Keratinocyte (primary cell): Measurements from ENCODE around the gene DDX28. TPM values are rescaled to one million over a fixed set of nuclear protein-coding genes. Genes with fewer than 3 reads are reported as not detected.
A peak's percentile ranks its signal among the peaks of the same experiment; 100 is the strongest.

ENCODE experiments used
- DNase-seq: peaks from one replicate; pipeline ENCODE4 v3.0.0-alpha.2; 2011; ENCODE audit warnings: low read depth, missing footprints, low spot score
- FAIRE-seq: peaks from 2 replicates; lab custom pipeline; 2011; peaks lifted over from hg19 to GRCh38; lab: Jason Lieb, UNC
- H2AFZ ChIP-seq: 2 replicates; pipeline ENCODE4 v1.6.0; 2012; ENCODE audit warnings: low read length, control low read depth, inconsistent platforms; ENCODE audit not compliant: control insufficient read depth
- H3K27ac ChIP-seq: 2 replicates; pipeline ENCODE4 v1.5.1; 2011; ENCODE audit warnings: low read length; ENCODE audit not compliant: control insufficient read depth, insufficient read depth
- H3K27me3 ChIP-seq: 3 replicates; pipeline ENCODE4 v1.6.0; 2011; ENCODE audit warnings: low read length; ENCODE audit not compliant: control insufficient read depth, insufficient read depth; ENCODE audit errors: extremely low read depth
- H3K36me3 ChIP-seq, 2 experiments: 2 replicates in 1 of 2; 3 replicates in 1 of 2; pipeline ENCODE4 v1.5.1; 2011; ENCODE audit warnings: low read length in 2 of 2, mild to moderate bottlenecking in 1 of 2; ENCODE audit not compliant: control insufficient read depth in 2 of 2, insufficient read depth in 2 of 2; ENCODE audit errors: extremely low read depth in 1 of 2
- H3K4me1 ChIP-seq: 3 replicates; pipeline ENCODE4 v1.5.1; 2011; ENCODE audit warnings: low read length; ENCODE audit not compliant: control insufficient read depth, insufficient read depth; ENCODE audit errors: extremely low read depth
- H3K4me2 ChIP-seq: 3 replicates; pipeline ENCODE4 v1.6.0; 2011; ENCODE audit warnings: low read depth, low read length; ENCODE audit not compliant: control insufficient read depth, insufficient read depth; ENCODE audit errors: extremely low read depth
- H3K4me3 ChIP-seq, 3 experiments: fragments of 200-600 bp in 1 of 3; sonication (generic) in 1 of 3; 2 replicates in 2 of 3; 3 replicates in 1 of 3; pipeline ENCODE4 v1.5.1; 2011 to 2016; ENCODE audit warnings: low read length in 3 of 3, mild to moderate bottlenecking in 3 of 3, control low read depth in 2 of 3, inconsistent platforms in 1 of 3, low read depth in 1 of 3, mixed read lengths in 1 of 3, mixed run types in 1 of 3, moderate library complexity in 1 of 3; ENCODE audit not compliant: control insufficient read depth in 2 of 3, insufficient read depth in 2 of 3; ENCODE audit errors: extremely low read depth in 1 of 3
- H3K79me2 ChIP-seq: 2 replicates; pipeline ENCODE4 v1.6.0; 2012; ENCODE audit warnings: low read length; ENCODE audit not compliant: control insufficient read depth, insufficient read depth
- H3K9ac ChIP-seq: 3 replicates; pipeline ENCODE4 v1.6.0; 2011; ENCODE audit warnings: low read length; ENCODE audit not compliant: control insufficient read depth, insufficient read depth; ENCODE audit errors: extremely low read depth
- H3K9me1 ChIP-seq: 3 replicates; pipeline ENCODE4 v1.6.0; 2011; ENCODE audit warnings: low read length; ENCODE audit not compliant: control insufficient read depth, insufficient read depth; ENCODE audit errors: extremely low read depth
- H3K9me3 ChIP-seq: 2 replicates; pipeline ENCODE4 v1.5.1; 2012; ENCODE audit warnings: low read depth, low read length; ENCODE audit not compliant: control insufficient read depth
- H4K20me1 ChIP-seq: 3 replicates; pipeline ENCODE4 v1.6.0; 2011; ENCODE audit warnings: low read length; ENCODE audit not compliant: control insufficient read depth, insufficient read depth; ENCODE audit errors: extremely low read depth
- CTCF ChIP-seq, 3 experiments: IDR thresholded peaks in 1 of 3; conservative IDR thresholded peaks in 1 of 3; optimal IDR thresholded peaks in 1 of 3; 2 replicates in 2 of 3; 3 replicates in 1 of 3; pipeline versions ENCODE3 to v1.5.1; 2011; ENCODE audit warnings: low read length in 3 of 3, mild to moderate bottlenecking in 3 of 3, moderate library complexity in 2 of 3, control low read depth in 1 of 3, inconsistent platforms in 1 of 3; ENCODE audit not compliant: insufficient read depth in 2 of 3; ENCODE audit errors: extremely low read depth in 1 of 3
- EZH2 ChIP-seq: IDR thresholded peaks from one replicate; pipeline ENCODE4 v1.6.1; 2012; ENCODE audit warnings: inconsistent platforms, mild to moderate bottlenecking, low read length, moderate library complexity
- dilution Hi-C: fragments of 300-500 bp; cut with MboI; formaldehyde crosslinking; loops from one replicate; pipeline ENCODE4 v1.7.0; 2020; ENCODE audit warnings: low sequenced_read_pairs; ENCODE audit not compliant: extremely low pct_ligation_motif_present
- polyA plus RNA-seq, 5 experiments: library from polyadenylated mRNA; depleted of rRNA in 3 of 5; stranded (reverse) in 3 of 5; stranded (forward) in 1 of 5; unstranded in 1 of 5; fragments of >200 nt; gene quantifications; 1 replicate in 1 of 5; 2 replicates in 3 of 5; 3 replicates in 1 of 5; pipeline versions ENCODE4 v1.2.1 to v1.2.3, GENCODE V29; 2011 to 2012; ENCODE audit warnings: missing spikeins in 2 of 5, low read depth in 1 of 5, low replicate concordance in 1 of 5

The DDX28 gene
- polyA plus RNA-seq, 1 donor (not counting 4 experiments of a cell fraction or from before 2014, with no cell fraction given), result 12.8 TPM

- dilution Hi-C loops, result no loop called here
- H3K4me2 ChIP-seq, result no peak within 1 kb of the TSS
- no peak within 1 kb of the TSS for H3K9ac ChIP-seq
- no peak for DNase-seq
- no peak for FAIRE-seq
- no peaks in the 10 kb centered on the region for H3K9me1 ChIP-seq
- no peak within 1 kb of the TSS for H3K27ac ChIP-seq
- H3K27me3 ChIP-seq, result peaks cover 17% of the 10 kb centered on the region
- H3K9me3 ChIP-seq, result no peaks in the 10 kb centered on the region
- H3K36me3 ChIP-seq, result no peaks in the 10 kb centered on the region
- H2AFZ ChIP-seq, result no peak within 1 kb of the TSS
- H3K4me1 ChIP-seq, result peaks cover 13% of the 10 kb centered on the region
- H3K4me3 ChIP-seq, result no peak within 1 kb of the TSS
- peaks cover 2% of the 10 kb centered on the region for H4K20me1 ChIP-seq
- no peak for TF ChIP-seq EZH2
- TF ChIP-seq CTCF (optimal IDR thresholded peaks at IDR 0.05 in 1 of 3, IDR thresholded peaks at IDR 0.05 in 1 of 3, conservative IDR thresholded peaks at IDR 0.05 in 1 of 3; ENCODE audit: extremely low read depth in 1 of 3, insufficient read depth in 2 of 3, low read length in 3 of 3), result peak; percentile 13 to 27 (median 14)
- H3K79me2 ChIP-seq, result no peaks in the 10 kb centered on the region
Observed at GRCh38 chr16:67979955-67980678, 42.9 kb downstream of the DDX28 start, which contains the start of gene DPEP3. TSS of gene DPEP3 (minus strand) at chr16:67980499. CDS start at chr16:67980380, 119 bp downstream.

GRCh38 chr16:67977469-67978227, 45.4 kb downstream of the DDX28 start:
- no peak for DNase-seq
- FAIRE-seq, result no peak

More at GRCh38 chr16:67977469-67978227, 45.4 kb downstream of the DDX28 start:
- H4K20me1 ChIP-seq, result peaks cover 2% of the 10 kb centered on the region
- no peak overlapping the region for H3K9ac ChIP-seq
- H2AFZ ChIP-seq, result no peak overlapping the region
- peaks cover 17% of the 10 kb centered on the region for H3K27me3 ChIP-seq
- no peak overlapping the region for H3K4me3 ChIP-seq
- H3K36me3 ChIP-seq, result no peaks in the 10 kb centered on the region
- TF ChIP-seq EZH2 (no peak), CTCF (optimal IDR thresholded peaks at IDR 0.05 in 1 of 3, IDR thresholded peaks at IDR 0.05 in 1 of 3, conservative IDR thresholded peaks at IDR 0.05 in 1 of 3; ENCODE audit: extremely low read depth in 1 of 3, insufficient read depth in 2 of 3, low read length in 3 of 3) (no peak)
- no peaks in the 10 kb centered on the region for H3K9me1 ChIP-seq
- dilution Hi-C loops, result no loop called here
- H3K4me2 ChIP-seq, result no peak overlapping the region
- no peak overlapping the region for H3K27ac ChIP-seq
- no peaks in the 10 kb centered on the region for H3K9me3 ChIP-seq
- H3K79me2 ChIP-seq, result no peaks in the 10 kb centered on the region
- H3K4me1 ChIP-seq, result no peaks in the 10 kb centered on the region
